HepG2 (cell line): Measurements from ENCODE around the gene CTSA. TPM values are rescaled to one million over a fixed set of nuclear protein-coding genes. Genes with fewer than 3 reads are reported as not detected.

Experiments
- CCAR2 ChIP-seq: fragments of 200-400 bp; formaldehyde crosslinking; optimal IDR thresholded peaks from 2 replicates; pipeline ENCODE3; 2018; ENCODE audit warnings: low read depth, mild to moderate bottlenecking, low read length, moderate library complexity
- DDIT3 ChIP-seq: sonication (generic); formaldehyde crosslinking; IDR thresholded peaks from 2 replicates; pipeline ENCODE4 v1.4.0; 2020; ENCODE audit warnings: mild to moderate bottlenecking, missing genetic modification reagents
- GTF2F1 ChIP-seq: fragments of 150-350 bp; IDR thresholded peaks from 2 replicates; pipeline ENCODE4 v1.6.1; 2014; ENCODE audit warnings: low read length
- HOXA3 ChIP-seq: sonication (generic); formaldehyde crosslinking; IDR thresholded peaks from 2 replicates; pipeline ENCODE4 v1.5.0; 2020; ENCODE audit warnings: missing genetic modification reagents
- HOXD1 ChIP-seq: sonication (generic); formaldehyde crosslinking; IDR thresholded peaks from 2 replicates; pipeline ENCODE4 v1.5.0; 2020; ENCODE audit warnings: missing genetic modification reagents
- KAT7 ChIP-seq: IDR thresholded peaks from 2 replicates; pipeline ENCODE4 v1.6.1; 2018; ENCODE audit warnings: borderline replicate concordance, missing compliant biosample characterization
- KMT2A ChIP-seq: sonication (generic); formaldehyde crosslinking; IDR thresholded peaks from 2 replicates; pipeline ENCODE4 v1.4.0; 2020; ENCODE audit warnings: missing genetic modification reagents
- RNF2 ChIP-seq: fragments of 450-650 bp; conservative IDR thresholded peaks from 2 replicates; pipeline ENCODE4 v1.6.1; 2016; ENCODE audit warnings: low read depth
- SSRP1 ChIP-seq: IDR thresholded peaks from 2 replicates; pipeline ENCODE4 v1.6.1; 2016; ENCODE audit warnings: control low read depth
- U2AF2 ChIP-seq: fragments of 200-400 bp; formaldehyde crosslinking; IDR thresholded peaks from 2 replicates; pipeline ENCODE4 v1.6.1; 2017; ENCODE audit warnings: low read depth, mild to moderate bottlenecking, low read length
- ZMAT3 ChIP-seq: sonication (generic); formaldehyde crosslinking; conservative IDR thresholded peaks from 2 replicates; pipeline ENCODE4 v1.7.0; 2021; ENCODE audit warnings: missing genetic modification reagents
- ZNF329 ChIP-seq: sonication (generic); formaldehyde crosslinking; IDR thresholded peaks from 2 replicates; pipeline ENCODE4 v1.9.0; 2021; ENCODE audit warnings: low read depth, mild to moderate bottlenecking, missing genetic modification reagents
- ZNF788 ChIP-seq: sonication (generic); formaldehyde crosslinking; IDR thresholded peaks from 2 replicates; pipeline ENCODE4 v1.5.0; 2020; ENCODE audit warnings: mild to moderate bottlenecking, missing genetic modification reagents, borderline replicate concordance
- polyA plus RNA-seq, 8 experiments: library from polyadenylated mRNA; depleted of rRNA in 3 of 8; stranded (reverse) in 7 of 8; unstranded in 1 of 8; fragments of >200 nt; fragmentation: Illumina TruSeq in 4 of 8; extraction: Trizol in 4 of 8; gene quantifications; 2 replicates each; pipeline versions ENCODE4 v1.2.1 to v1.2.3, GENCODE V29; 2011 to 2016; ENCODE audit warnings: low read depth in 4 of 8, missing spikeins in 1 of 8, mixed read lengths in 1 of 8; ENCODE audit not compliant: insufficient read depth in 1 of 8
- total RNA-seq, 5 experiments: library from RNA; depleted of rRNA; stranded (reverse); fragments of >200 nt; fragmentation: Illumina TruSeq; extraction: Trizol; gene quantifications; 2 replicates each; pipeline ENCODE4 v1.2.3, GENCODE V29; 2016; ENCODE audit warnings: low read depth in 1 of 5
- TF ChIP-seq, protein P1 (sequence below): sonication (generic); formaldehyde crosslinking; IDR thresholded peaks from 2 replicates; pipeline ENCODE4 v1.5.0; 2020; ENCODE audit warnings: mild to moderate bottlenecking, missing genetic modification reagents
- TF ChIP-seq, protein P2 (sequence below): sonication (generic); formaldehyde crosslinking; IDR thresholded peaks from 2 replicates; pipeline ENCODE4 v1.8.0; 2022; ENCODE audit warnings: low read depth, missing genetic modification reagents
- TF ChIP-seq, protein P3 (sequence below): sonication (generic); formaldehyde crosslinking; IDR thresholded peaks from 2 replicates; pipeline ENCODE4 v1.4.0; 2020; ENCODE audit warnings: missing genetic modification reagents
- TF ChIP-seq, protein P4 (sequence below): sonication (generic); formaldehyde crosslinking; IDR thresholded peaks from 2 replicates; pipeline ENCODE4 v1.8.1; 2023; ENCODE audit warnings: mild to moderate bottlenecking, missing genetic modification reagents
- TF ChIP-seq, protein P5 (sequence below): sonication (generic); formaldehyde crosslinking; IDR thresholded peaks from 2 replicates; pipeline ENCODE4 v1.4.0; 2020; ENCODE audit warnings: missing genetic modification reagents, mild to moderate bottlenecking, borderline replicate concordance

The CTSA gene
- total and polyA plus RNA-seq, 2 of the 13 experiments (the other 11 are each of a cell fraction or from before 2014, with no cell fraction given): 202 to 231 TPM

- TF ChIP-seq GTF2F1 (no peak), HOXD1 (CRISPR knock-in tag) (peak; percentile 83), ZMAT3 (CRISPR knock-in tag) (peak; percentile 66), HOXA3 (peak; percentile 87), ZNF329 (no peak), ZNF788 (peak; percentile 98), CCAR2 (peak; percentile 74), SSRP1 (CRISPR knock-in tag) (no peak), DDIT3 (no peak; the same call in 1 of the 2 replicates), KAT7 (no peak; the same call in 1 of the 2 replicates), U2AF2 (no peak), RNF2 (no peak), KMT2A (no peak; the same call in 1 of the 2 replicates)
- TF ChIP-seq, protein P1, sequence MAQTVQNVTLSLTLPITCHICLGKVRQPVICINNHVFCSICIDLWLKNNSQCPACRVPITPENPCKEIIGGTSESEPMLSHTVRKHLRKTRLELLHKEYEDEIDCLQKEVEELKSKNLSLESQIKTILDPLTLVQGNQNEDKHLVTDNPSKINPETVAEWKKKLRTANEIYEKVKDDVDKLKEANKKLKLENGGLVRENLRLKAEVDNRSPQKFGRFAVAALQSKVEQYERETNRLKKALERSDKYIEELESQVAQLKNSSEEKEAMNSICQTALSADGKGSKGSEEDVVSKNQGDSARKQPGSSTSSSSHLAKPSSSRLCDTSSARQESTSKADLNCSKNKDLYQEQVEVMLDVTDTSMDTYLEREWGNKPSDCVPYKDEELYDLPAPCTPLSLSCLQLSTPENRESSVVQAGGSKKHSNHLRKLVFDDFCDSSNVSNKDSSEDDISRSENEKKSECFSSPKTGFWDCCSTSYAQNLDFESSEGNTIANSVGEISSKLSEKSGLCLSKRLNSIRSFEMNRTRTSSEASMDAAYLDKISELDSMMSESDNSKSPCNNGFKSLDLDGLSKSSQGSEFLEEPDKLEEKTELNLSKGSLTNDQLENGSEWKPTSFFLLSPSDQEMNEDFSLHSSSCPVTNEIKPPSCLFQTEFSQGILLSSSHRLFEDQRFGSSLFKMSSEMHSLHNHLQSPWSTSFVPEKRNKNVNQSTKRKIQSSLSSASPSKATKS (CRISPR knock-in tag): no peak
- TF ChIP-seq, protein P2, sequence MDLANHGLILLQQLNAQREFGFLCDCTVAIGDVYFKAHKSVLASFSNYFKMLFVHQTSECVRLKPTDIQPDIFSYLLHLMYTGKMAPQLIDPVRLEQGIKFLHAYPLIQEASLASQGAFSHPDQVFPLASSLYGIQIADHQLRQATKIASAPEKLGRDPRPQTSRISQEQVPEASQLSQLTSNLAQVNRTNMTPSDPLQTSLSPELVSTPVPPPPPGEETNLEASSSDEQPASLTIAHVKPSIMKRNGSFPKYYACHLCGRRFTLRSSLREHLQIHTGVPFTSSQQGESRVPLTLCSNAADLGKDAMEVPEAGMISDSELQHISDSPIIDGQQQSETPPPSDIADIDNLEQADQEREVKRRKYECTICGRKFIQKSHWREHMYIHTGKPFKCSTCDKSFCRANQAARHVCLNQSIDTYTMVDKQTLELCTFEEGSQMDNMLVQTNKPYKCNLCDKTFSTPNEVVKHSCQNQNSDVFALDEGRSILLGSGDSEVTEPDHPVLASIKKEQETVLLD: no peak
- TF ChIP-seq, protein P3, sequence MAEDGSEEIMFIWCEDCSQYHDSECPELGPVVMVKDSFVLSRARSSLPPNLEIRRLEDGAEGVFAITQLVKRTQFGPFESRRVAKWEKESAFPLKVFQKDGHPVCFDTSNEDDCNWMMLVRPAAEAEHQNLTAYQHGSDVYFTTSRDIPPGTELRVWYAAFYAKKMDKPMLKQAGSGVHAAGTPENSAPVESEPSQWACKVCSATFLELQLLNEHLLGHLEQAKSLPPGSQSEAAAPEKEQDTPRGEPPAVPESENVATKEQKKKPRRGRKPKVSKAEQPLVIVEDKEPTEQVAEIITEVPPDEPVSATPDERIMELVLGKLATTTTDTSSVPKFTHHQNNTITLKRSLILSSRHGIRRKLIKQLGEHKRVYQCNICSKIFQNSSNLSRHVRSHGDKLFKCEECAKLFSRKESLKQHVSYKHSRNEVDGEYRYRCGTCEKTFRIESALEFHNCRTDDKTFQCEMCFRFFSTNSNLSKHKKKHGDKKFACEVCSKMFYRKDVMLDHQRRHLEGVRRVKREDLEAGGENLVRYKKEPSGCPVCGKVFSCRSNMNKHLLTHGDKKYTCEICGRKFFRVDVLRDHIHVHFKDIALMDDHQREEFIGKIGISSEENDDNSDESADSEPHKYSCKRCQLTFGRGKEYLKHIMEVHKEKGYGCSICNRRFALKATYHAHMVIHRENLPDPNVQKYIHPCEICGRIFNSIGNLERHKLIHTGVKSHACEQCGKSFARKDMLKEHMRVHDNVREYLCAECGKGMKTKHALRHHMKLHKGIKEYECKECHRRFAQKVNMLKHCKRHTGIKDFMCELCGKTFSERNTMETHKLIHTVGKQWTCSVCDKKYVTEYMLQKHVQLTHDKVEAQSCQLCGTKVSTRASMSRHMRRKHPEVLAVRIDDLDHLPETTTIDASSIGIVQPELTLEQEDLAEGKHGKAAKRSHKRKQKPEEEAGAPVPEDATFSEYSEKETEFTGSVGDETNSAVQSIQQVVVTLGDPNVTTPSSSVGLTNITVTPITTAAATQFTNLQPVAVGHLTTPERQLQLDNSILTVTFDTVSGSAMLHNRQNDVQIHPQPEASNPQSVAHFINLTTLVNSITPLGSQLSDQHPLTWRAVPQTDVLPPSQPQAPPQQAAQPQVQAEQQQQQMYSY (CRISPR knock-in tag): no peak
- TF ChIP-seq, protein P4, sequence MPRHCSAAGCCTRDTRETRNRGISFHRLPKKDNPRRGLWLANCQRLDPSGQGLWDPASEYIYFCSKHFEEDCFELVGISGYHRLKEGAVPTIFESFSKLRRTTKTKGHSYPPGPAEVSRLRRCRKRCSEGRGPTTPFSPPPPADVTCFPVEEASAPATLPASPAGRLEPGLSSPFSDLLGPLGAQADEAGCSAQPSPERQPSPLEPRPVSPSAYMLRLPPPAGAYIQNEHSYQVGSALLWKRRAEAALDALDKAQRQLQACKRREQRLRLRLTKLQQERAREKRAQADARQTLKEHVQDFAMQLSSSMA (CRISPR knock-in tag): no peak; the same call in 1 of the 2 replicates
- TF ChIP-seq, protein P5, sequence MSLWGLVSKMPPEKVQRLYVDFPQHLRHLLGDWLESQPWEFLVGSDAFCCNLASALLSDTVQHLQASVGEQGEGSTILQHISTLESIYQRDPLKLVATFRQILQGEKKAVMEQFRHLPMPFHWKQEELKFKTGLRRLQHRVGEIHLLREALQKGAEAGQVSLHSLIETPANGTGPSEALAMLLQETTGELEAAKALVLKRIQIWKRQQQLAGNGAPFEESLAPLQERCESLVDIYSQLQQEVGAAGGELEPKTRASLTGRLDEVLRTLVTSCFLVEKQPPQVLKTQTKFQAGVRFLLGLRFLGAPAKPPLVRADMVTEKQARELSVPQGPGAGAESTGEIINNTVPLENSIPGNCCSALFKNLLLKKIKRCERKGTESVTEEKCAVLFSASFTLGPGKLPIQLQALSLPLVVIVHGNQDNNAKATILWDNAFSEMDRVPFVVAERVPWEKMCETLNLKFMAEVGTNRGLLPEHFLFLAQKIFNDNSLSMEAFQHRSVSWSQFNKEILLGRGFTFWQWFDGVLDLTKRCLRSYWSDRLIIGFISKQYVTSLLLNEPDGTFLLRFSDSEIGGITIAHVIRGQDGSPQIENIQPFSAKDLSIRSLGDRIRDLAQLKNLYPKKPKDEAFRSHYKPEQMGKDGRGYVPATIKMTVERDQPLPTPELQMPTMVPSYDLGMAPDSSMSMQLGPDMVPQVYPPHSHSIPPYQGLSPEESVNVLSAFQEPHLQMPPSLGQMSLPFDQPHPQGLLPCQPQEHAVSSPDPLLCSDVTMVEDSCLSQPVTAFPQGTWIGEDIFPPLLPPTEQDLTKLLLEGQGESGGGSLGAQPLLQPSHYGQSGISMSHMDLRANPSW (CRISPR knock-in tag): peak; percentile 90
These were observed 36.1 kb downstream of the CTSA start (continued) for GRCh38 chr20:45927071-45927878.
